ENCODE results near the gene CYB5RL. TPM values are rescaled to one million over a fixed set of nuclear protein-coding genes. Genes with fewer than 3 reads are reported as not detected.

The CYB5RL gene
- polyA plus RNA-seq, 1 donor (not counting 4 experiments of a cell fraction or from before 2014, with no cell fraction given): 1.3 TPM

DNA sequence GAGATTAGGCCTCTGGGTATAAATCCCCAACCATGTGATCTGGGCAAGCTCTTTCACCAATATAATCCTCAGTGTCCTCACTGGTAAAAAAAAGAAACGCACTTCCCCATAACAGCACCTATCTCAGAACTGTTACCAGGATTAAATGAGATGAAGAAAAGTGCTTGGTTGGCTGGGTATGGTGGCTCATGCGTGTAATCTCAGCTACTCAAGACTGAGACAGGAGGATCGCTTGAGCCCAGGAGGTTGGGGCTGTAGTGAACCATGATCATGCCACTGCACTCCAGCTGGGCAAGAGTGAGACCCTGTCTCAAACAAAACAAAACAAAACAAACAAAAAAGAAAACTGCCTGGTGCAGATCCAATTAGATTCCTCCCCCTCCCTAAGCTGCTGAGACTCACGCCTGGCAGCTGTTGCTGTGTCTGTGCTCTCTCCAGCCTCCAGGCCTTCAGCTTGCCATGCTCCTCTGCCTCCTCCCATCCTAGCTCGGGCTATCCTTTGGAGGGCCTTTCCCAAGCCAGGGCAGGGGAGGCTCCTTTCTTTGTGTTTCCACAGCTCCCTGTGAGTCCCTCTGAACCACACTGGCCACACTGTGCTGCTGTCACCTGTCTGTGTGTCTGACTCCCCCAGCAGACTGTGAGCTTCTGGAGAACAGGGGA is 19.0 kb downstream of the CYB5RL start:
- Histone ChIP-seq H3K9ac (ENCODE audit: control insufficient read depth, extremely low read depth, insufficient read depth, low read length) (no peak overlapping the region), H3K9me1 (ENCODE audit: control insufficient read depth, extremely low read depth, insufficient read depth, low read length) (no peaks in the 10 kb centered on the region)

DNA sequence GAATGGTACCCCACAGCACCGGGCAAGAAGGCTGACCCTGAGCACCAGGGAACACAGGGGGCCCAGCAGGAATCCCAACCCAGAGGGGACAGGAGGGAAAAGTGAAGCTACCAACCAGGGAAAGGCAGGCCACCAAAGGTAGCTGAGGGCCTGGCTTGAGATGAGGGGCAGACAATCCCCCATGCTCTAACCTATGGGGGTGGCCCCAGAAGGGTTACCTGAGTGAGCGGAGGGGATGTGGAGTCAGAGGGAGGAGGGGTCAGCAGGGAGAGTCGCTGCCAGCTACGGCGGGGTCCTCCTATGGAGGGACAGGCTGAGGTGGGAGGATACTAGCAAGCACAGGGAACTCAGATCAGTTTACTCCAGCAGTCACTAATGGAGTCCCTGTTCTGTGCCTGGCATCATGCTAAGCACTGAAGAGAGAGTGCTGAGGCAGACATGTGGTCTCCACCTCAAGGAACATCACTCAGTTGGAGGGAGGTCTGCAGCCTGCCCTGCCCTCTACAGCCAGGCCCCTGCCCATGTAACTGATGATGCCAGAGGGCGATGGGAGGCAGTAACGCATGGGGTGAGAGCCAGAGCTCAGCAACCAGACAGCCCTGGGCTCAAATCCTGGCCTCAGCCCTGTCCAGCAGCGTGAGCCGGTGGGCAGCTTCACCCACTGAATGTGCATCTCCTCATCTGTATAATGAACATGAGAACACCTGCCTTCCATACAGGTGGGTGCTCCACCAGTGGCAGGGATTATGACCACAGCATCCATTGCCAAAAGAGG is 21.3 kb downstream of the CYB5RL start:
- FAIRE-seq (no peak), DNase-seq (ENCODE audit: low read depth, low spot score) (no peak)
- no peaks in the 10 kb centered on the region for H3K36me3 ChIP-seq (ENCODE audit: control insufficient read depth in 2 of 2, extremely low read depth in 1 of 2, insufficient read depth in 2 of 2, low read length in 2 of 2)
- H4K20me1 ChIP-seq (ENCODE audit: control insufficient read depth, extremely low read depth, insufficient read depth, low read length): no peaks in the 10 kb centered on the region
- H3K9ac ChIP-seq (ENCODE audit: control insufficient read depth, extremely low read depth, insufficient read depth, low read length): no peak overlapping the region
- no peak overlapping the region for H2AFZ ChIP-seq (ENCODE audit: control insufficient read depth, low read length)
- dilution Hi-C loops (cut with MboI; ENCODE audit: extremely low pct_ligation_motif_present, low sequenced_read_pairs): no loop called here
- no peaks in the 10 kb centered on the region for H3K9me3 ChIP-seq (ENCODE audit: control insufficient read depth, low read depth, low read length)
- no peaks in the 10 kb centered on the region for H3K27me3 ChIP-seq (ENCODE audit: control insufficient read depth, extremely low read depth, insufficient read depth, low read length)
- no peaks in the 10 kb centered on the region for H3K9me1 ChIP-seq (ENCODE audit: control insufficient read depth, extremely low read depth, insufficient read depth, low read length)
- no peaks in the 10 kb centered on the region for H3K4me1 ChIP-seq (ENCODE audit: control insufficient read depth, extremely low read depth, insufficient read depth, low read length)
- no peak overlapping the region for H3K4me2 ChIP-seq (ENCODE audit: control insufficient read depth, extremely low read depth, insufficient read depth, low read depth, low read length)
- H3K4me3 ChIP-seq (ENCODE audit: control insufficient read depth in 2 of 3, extremely low read depth in 1 of 3, insufficient read depth in 2 of 3, low read depth in 1 of 3, low read length in 3 of 3): no peak overlapping the region
- TF ChIP-seq, protein P1, sequence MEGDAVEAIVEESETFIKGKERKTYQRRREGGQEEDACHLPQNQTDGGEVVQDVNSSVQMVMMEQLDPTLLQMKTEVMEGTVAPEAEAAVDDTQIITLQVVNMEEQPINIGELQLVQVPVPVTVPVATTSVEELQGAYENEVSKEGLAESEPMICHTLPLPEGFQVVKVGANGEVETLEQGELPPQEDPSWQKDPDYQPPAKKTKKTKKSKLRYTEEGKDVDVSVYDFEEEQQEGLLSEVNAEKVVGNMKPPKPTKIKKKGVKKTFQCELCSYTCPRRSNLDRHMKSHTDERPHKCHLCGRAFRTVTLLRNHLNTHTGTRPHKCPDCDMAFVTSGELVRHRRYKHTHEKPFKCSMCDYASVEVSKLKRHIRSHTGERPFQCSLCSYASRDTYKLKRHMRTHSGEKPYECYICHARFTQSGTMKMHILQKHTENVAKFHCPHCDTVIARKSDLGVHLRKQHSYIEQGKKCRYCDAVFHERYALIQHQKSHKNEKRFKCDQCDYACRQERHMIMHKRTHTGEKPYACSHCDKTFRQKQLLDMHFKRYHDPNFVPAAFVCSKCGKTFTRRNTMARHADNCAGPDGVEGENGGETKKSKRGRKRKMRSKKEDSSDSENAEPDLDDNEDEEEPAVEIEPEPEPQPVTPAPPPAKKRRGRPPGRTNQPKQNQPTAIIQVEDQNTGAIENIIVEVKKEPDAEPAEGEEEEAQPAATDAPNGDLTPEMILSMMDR (optimal IDR thresholded peaks at IDR 0.05 in 1 of 3, IDR thresholded peaks at IDR 0.05 in 1 of 3, conservative IDR thresholded peaks at IDR 0.05 in 1 of 3; ENCODE audit: extremely low read depth in 1 of 3, insufficient read depth in 2 of 3, low read length in 3 of 3): no peak
- no peak for TF ChIP-seq EZH2 (IDR thresholded peaks at IDR 0.05; ENCODE audit: low read length)
- no peaks in the 10 kb centered on the region for H3K79me2 ChIP-seq (ENCODE audit: control insufficient read depth, insufficient read depth, low read length)
- H3K27ac ChIP-seq (ENCODE audit: control insufficient read depth, insufficient read depth, low read length): no peak overlapping the region

More for the DNA sequence above, 19.0 kb downstream of the CYB5RL start:
- dilution Hi-C loops (cut with MboI; ENCODE audit: extremely low pct_ligation_motif_present, low sequenced_read_pairs): no loop called here
- no peaks in the 10 kb centered on the region for H3K9me3 ChIP-seq (ENCODE audit: control insufficient read depth, low read depth, low read length)
- no peaks in the 10 kb centered on the region for H3K27me3 ChIP-seq (ENCODE audit: control insufficient read depth, extremely low read depth, insufficient read depth, low read length)
- no peak for TF ChIP-seq EZH2 (IDR thresholded peaks at IDR 0.05; ENCODE audit: low read length)
- TF ChIP-seq, protein P1 (optimal IDR thresholded peaks at IDR 0.05 in 1 of 3, IDR thresholded peaks at IDR 0.05 in 1 of 3, conservative IDR thresholded peaks at IDR 0.05 in 1 of 3; ENCODE audit: extremely low read depth in 1 of 3, insufficient read depth in 2 of 3, low read length in 3 of 3): no peak
- no peak overlapping the region for H3K4me3 ChIP-seq (ENCODE audit: control insufficient read depth in 2 of 3, extremely low read depth in 1 of 3, insufficient read depth in 2 of 3, low read depth in 1 of 3, low read length in 3 of 3)
- H3K4me1 ChIP-seq (ENCODE audit: control insufficient read depth, extremely low read depth, insufficient read depth, low read length): no peaks in the 10 kb centered on the region
- no peaks in the 10 kb centered on the region for H3K79me2 ChIP-seq (ENCODE audit: control insufficient read depth, insufficient read depth, low read length)
- FAIRE-seq: no peak
- H2AFZ ChIP-seq (ENCODE audit: control insufficient read depth, low read length): no peak overlapping the region
- no peak overlapping the region for H3K27ac ChIP-seq (ENCODE audit: control insufficient read depth, insufficient read depth, low read length)
- no peaks in the 10 kb centered on the region for H3K36me3 ChIP-seq (ENCODE audit: control insufficient read depth in 2 of 2, extremely low read depth in 1 of 2, insufficient read depth in 2 of 2, low read length in 2 of 2)
- no peak overlapping the region for H3K4me2 ChIP-seq (ENCODE audit: control insufficient read depth, extremely low read depth, insufficient read depth, low read depth, low read length)
- H4K20me1 ChIP-seq (ENCODE audit: control insufficient read depth, extremely low read depth, insufficient read depth, low read length): no peaks in the 10 kb centered on the region
- no peak for DNase-seq (ENCODE audit: low read depth, low spot score)
